Testis (tissue), 3 donors: ENCODE results near the gene SLCO3A1. TPM values are rescaled to one million over a fixed set of nuclear protein-coding genes. Genes with fewer than 3 reads are reported as not detected.

Experiments used
- DNase-seq: peaks from one replicate; pipeline ENCODE4 v3.0.0-alpha.2; 2019
- H3K27ac ChIP-seq, 2 donors: fragments of 200-600 bp; sonication (generic); one replicate each; pipeline ENCODE4 v1.5.1; 2019
- H3K27me3 ChIP-seq: fragments of 200-600 bp; sonication (generic); one replicate; pipeline ENCODE4 v1.5.1; 2019
- H3K36me3 ChIP-seq: fragments of 200-600 bp; sonication (generic); one replicate; pipeline ENCODE4 v1.5.1; 2017; ENCODE audit warnings: low read depth; ENCODE audit errors: missing control alignments
- H3K4me1 ChIP-seq: fragments of 200-600 bp; sonication (generic); one replicate; pipeline ENCODE4 v1.5.1; 2019
- H3K4me3 ChIP-seq, 2 donors: fragments of 200-600 bp; sonication (generic); one replicate each; pipeline ENCODE4 v1.5.1; 2017 to 2019
- H3K9me3 ChIP-seq: fragments of 200-600 bp; sonication (generic); one replicate; pipeline ENCODE4 v1.5.1; 2017
- POLR2A ChIP-seq: fragments of 450-650 bp; IDR thresholded peaks from one replicate; pipeline ENCODE4 v1.6.1; 2017; ENCODE audit warnings: antibody characterized with exemption, mild to moderate bottlenecking, moderate library complexity
- WGBS, 2 donors: methylation state at CpG; one replicate each; pipeline ENCODE4 v1.1.5; 2018; 5-methylcytosine and 5-hydroxymethylcytosine counted together
- intact Hi-C: fragments of 100-400 bp; cut with DNase I; formaldehyde crosslinking; loops from one replicate; pipeline ENCODE4 v1.15.1; 2023; ENCODE audit warnings: low total_unique reads
- polyA plus RNA-seq: library from polyadenylated mRNA; stranded (reverse); fragments of 350-450 nt; fragmentation: Illumina TruSeq; extraction: RNeasy Lipid Tissue Mini Kit (QIAGEN cat#74804); gene quantifications from one replicate; pipeline ENCODE4 v1.2.3, GENCODE V29; 2014; ENCODE audit warnings: low read depth, low replicate concordance; ENCODE audit not compliant: insufficient read depth
- total RNA-seq, 2 donors: library from RNA; depleted of rRNA; stranded (reverse); fragments of >200 nt; gene quantifications; one replicate each; pipeline ENCODE4 v1.2.3, GENCODE V29; 2016
- TF ChIP-seq, protein P1 (sequence below), 3 experiments: fragments of 450-650 bp in 2 of 3; fragments of 200-600 bp in 1 of 3; sonication (generic) in 1 of 3; IDR thresholded peaks; one replicate each; pipeline ENCODE4 v1.5.1; 2016 to 2019; ENCODE audit warnings: antibody characterized with exemption in 3 of 3, mild to moderate bottlenecking in 2 of 3, moderate library complexity in 1 of 3

Gene SLCO3A1
- total and polyA plus RNA-seq, 3 donors from 2014 or later, result 76.3 to 144 (median 77.2) TPM

DNA sequence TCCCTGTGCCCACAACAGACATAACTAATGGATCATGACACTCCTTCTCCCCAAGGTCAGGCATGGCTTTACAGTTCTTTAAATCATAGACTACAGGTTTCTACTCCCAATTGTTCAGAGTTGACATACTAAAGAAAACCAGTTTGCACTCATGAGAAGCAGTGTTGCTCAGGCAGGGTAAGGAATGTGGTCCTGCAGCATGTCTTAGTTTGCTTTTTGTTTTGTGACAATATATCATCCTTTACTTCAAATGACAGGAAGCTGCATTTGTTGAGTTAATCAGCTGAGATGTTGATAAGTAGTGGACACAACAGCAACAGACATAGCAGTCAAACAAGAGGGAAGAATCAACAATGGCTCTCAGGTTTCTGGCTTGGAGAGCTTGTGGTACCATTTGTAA lies 267.5 kb downstream of the SLCO3A1 start:
- intact Hi-C loops, result no loop called here
- H3K36me3 ChIP-seq, result no peaks in the 10 kb centered on the region
- TF ChIP-seq POLR2A, result no peak
- TF ChIP-seq, protein P1, sequence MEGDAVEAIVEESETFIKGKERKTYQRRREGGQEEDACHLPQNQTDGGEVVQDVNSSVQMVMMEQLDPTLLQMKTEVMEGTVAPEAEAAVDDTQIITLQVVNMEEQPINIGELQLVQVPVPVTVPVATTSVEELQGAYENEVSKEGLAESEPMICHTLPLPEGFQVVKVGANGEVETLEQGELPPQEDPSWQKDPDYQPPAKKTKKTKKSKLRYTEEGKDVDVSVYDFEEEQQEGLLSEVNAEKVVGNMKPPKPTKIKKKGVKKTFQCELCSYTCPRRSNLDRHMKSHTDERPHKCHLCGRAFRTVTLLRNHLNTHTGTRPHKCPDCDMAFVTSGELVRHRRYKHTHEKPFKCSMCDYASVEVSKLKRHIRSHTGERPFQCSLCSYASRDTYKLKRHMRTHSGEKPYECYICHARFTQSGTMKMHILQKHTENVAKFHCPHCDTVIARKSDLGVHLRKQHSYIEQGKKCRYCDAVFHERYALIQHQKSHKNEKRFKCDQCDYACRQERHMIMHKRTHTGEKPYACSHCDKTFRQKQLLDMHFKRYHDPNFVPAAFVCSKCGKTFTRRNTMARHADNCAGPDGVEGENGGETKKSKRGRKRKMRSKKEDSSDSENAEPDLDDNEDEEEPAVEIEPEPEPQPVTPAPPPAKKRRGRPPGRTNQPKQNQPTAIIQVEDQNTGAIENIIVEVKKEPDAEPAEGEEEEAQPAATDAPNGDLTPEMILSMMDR (IDR thresholded peaks at IDR 0.05), result no peak

DNA sequence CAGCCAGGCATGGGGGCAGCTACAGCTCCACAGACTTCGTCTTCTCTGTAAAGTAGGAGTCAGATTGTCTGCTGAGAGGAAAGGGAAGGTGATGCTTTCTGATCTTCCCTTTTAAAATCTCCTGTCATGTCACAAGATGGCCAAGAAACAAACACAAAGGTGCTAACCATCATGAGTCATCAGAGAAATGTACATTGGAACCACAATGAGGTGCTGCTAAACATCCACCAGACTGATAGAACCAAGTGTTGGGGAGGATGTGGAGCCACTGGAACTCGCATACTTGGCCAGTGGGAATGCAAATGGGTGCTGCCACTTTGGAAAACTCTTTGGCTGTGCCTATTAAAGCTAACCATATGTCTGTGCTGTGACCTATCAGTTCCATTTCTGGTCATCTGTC lies 268.8 kb downstream of the SLCO3A1 start:
- Histone ChIP-seq H3K4me1 (no peaks in the 10 kb centered on the region), H3K36me3 (no peaks in the 10 kb centered on the region), H3K9me3 (no peaks in the 10 kb centered on the region), H3K4me3 (no peak overlapping the region), H3K27me3 (no peaks in the 10 kb centered on the region), H3K27ac (no peak overlapping the region)
- DNase-seq, result no peak
- 65 to 92% methylated on average over 2 of the region's 2 CpGs for WGBS, 2 donors
- intact Hi-C loops, result no loop called here
- TF ChIP-seq POLR2A, result no peak
- TF ChIP-seq, protein P1 (IDR thresholded peaks at IDR 0.05), result no peak

More for the DNA sequence above, 267.5 kb downstream of the SLCO3A1 start:
- no peak overlapping the region for H3K4me3 ChIP-seq
- H3K27ac ChIP-seq, result no peak overlapping the region
- H3K27me3 ChIP-seq, result no peaks in the 10 kb centered on the region
- H3K9me3 ChIP-seq, result no peaks in the 10 kb centered on the region
- DNase-seq, result no peak
- no peaks in the 10 kb centered on the region for H3K4me1 ChIP-seq

DNA sequence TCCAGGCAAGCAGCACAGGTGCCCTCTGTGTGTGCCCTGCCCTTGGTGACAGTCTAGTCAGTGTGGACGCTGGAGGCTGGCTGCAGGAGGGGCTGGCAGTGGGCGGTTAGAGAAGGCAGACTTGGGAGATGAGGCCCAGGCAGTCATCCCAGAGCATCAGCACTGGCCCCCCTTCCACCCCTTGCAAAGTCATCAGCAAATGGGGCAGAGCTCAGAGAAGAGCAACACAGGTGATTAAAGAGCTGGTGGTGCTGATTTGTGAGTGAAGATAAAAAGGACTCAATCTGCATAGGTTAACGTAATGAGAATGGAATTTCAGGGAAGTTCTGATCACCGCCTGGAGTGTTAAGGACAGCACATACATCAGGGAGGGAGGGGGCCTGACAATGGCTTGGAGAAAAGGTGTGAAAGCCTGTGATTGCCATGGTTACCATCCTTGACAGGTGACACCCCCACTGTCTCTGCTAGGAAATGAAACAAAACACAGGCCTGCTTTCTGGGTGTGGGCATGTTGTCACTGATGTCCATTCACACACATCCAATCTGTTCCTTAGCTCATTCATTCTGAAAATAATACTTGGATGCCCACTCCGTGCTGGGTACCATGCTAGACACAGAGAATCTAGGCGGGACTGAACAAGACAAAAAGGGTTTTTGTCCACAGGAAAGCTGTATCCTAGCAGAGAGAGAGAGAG lies 270.6 kb downstream of the SLCO3A1 start:
- H3K4me3 ChIP-seq, result no peak overlapping the region
- DNase-seq, result no peak
- H3K27ac ChIP-seq, result no peak overlapping the region
- TF ChIP-seq POLR2A, result no peak
- TF ChIP-seq, protein P1 (IDR thresholded peaks at IDR 0.05), result no peak
- no peaks in the 10 kb centered on the region for H3K36me3 ChIP-seq
- H3K9me3 ChIP-seq, result no peaks in the 10 kb centered on the region
- intact Hi-C loops, result no loop called here
- WGBS, 2 donors, result 88 to 89% methylated on average over 4 to 6 of the region's 6 CpGs
- no peaks in the 10 kb centered on the region for H3K27me3 ChIP-seq
- no peaks in the 10 kb centered on the region for H3K4me1 ChIP-seq

DNA sequence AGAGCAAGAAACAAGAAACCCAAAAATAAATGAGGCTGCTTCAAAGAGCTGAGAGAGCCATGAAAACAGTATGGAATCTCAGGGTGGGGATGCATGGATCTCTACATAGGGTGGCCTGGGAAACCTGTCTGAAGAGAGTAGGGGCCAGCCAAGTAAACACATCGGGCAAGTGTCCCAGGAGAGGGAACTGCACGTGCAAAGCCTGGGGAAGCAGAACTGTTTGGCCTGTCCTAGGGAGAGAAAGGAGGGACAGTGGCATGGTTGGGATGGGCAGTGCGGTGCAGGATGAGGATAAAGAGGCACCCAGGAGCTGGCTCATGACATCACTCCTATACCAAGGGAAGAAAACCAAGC lies 271.1 kb downstream of the SLCO3A1 start:
- Histone ChIP-seq H3K4me3 (no peak overlapping the region), H3K27ac (no peak overlapping the region), H3K4me1 (no peaks in the 10 kb centered on the region), H3K9me3 (no peaks in the 10 kb centered on the region), H3K27me3 (no peaks in the 10 kb centered on the region), H3K36me3 (no peaks in the 10 kb centered on the region)
- no peak for DNase-seq
- TF ChIP-seq POLR2A, result no peak
- TF ChIP-seq, protein P1 (IDR thresholded peaks at IDR 0.05), result no peak
- intact Hi-C loops, result no loop called here
- WGBS, 2 donors, result 84 to 90% methylated on average over 3 of the region's 3 CpGs

DNA sequence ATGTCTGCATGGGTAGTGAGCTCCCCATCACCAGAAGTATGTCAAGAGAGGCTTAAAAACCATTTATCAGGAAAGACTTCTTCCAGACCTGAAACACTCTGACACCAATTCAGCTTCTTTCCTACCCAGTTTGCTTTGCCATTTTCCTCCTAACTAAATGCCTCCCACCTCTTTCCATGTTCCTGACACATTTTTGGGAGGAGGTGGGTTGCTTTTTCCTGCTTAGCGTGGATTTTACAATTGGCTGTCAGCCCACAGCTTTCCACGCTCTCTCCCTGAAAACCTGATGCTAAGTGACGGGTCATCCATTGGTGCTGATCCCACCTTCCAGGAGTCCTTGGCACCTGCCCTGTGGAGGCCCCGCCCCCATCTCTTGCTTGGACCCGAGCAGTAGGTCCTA lies 275.3 kb downstream of the SLCO3A1 start:
- no peak for DNase-seq
- H3K4me1 ChIP-seq, result no peaks in the 10 kb centered on the region
- intact Hi-C loops, result no loop called here
- H3K9me3 ChIP-seq, result no peaks in the 10 kb centered on the region
- no peak for TF ChIP-seq POLR2A
- TF ChIP-seq, protein P1 (IDR thresholded peaks at IDR 0.05), result no peak
- WGBS, 2 donors, result 93% methylated on average over 5 of the region's 5 CpGs
- no peak overlapping the region for H3K4me3 ChIP-seq
- H3K27me3 ChIP-seq, result no peaks in the 10 kb centered on the region
- no peaks in the 10 kb centered on the region for H3K36me3 ChIP-seq
- H3K27ac ChIP-seq, result no peak overlapping the region
